Measurements from ENCODE around the gene DMBT1. TPM values are rescaled to one million over a fixed set of nuclear protein-coding genes. Genes with fewer than 3 reads are reported as not detected.

Gene DMBT1
- polyA plus RNA-seq, 1 donor (not counting 4 experiments of a cell fraction or from before 2014, with no cell fraction given), result 0.04 TPM

DNA sequence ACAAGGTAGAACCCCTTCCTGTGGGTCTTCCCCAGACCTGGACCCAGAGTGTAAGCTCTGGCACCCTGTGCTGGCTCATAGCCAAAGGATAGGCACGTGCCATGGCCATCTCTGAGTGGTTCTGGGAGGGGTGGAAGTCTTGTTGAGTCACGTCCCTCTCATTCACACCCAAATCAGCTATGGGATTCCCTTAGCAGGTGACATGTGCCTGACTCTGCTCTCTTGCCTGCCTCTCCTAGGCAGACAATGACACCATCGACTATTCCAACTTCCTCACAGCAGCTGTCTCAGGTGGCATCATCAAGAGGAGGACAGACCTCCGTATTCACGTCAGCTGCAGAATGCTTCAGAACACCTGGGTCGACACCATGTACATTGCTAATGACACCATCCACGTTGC lies 79.2 kb downstream of the DMBT1 start:
- Histone ChIP-seq H3K36me3 (ENCODE audit: control insufficient read depth in 2 of 2, extremely low read depth in 1 of 2, insufficient read depth in 2 of 2, low read length in 2 of 2) (no peaks in the 10 kb centered on the region), H3K4me3 (ENCODE audit: control insufficient read depth in 2 of 3, extremely low read depth in 1 of 3, insufficient read depth in 2 of 3, low read depth in 1 of 3, low read length in 3 of 3) (no peak overlapping the region), H3K9ac (ENCODE audit: control insufficient read depth, extremely low read depth, insufficient read depth, low read length) (no peak overlapping the region), H2AFZ (ENCODE audit: control insufficient read depth, low read length) (no peak overlapping the region), H3K9me1 (ENCODE audit: control insufficient read depth, extremely low read depth, insufficient read depth, low read length) (no peaks in the 10 kb centered on the region), H3K27me3 (ENCODE audit: control insufficient read depth, extremely low read depth, insufficient read depth, low read length) (no peaks in the 10 kb centered on the region), H3K4me1 (ENCODE audit: control insufficient read depth, extremely low read depth, insufficient read depth, low read length) (no peaks in the 10 kb centered on the region), H3K79me2 (ENCODE audit: control insufficient read depth, insufficient read depth, low read length) (no peaks in the 10 kb centered on the region), H3K27ac (ENCODE audit: control insufficient read depth, insufficient read depth, low read length) (no peak overlapping the region), H3K4me2 (ENCODE audit: control insufficient read depth, extremely low read depth, insufficient read depth, low read depth, low read length) (no peak overlapping the region), H3K9me3 (ENCODE audit: control insufficient read depth, low read depth, low read length) (no peaks in the 10 kb centered on the region), H4K20me1 (ENCODE audit: control insufficient read depth, extremely low read depth, insufficient read depth, low read length) (no peaks in the 10 kb centered on the region)
- DNase-seq (ENCODE audit: low read depth, low spot score) (no peak), FAIRE-seq (no peak)
- dilution Hi-C loops (cut with MboI; ENCODE audit: extremely low pct_ligation_motif_present, low sequenced_read_pairs), result no loop called here
- no peak for TF ChIP-seq EZH2 (IDR thresholded peaks at IDR 0.05; ENCODE audit: low read length)
- TF ChIP-seq, protein P1, sequence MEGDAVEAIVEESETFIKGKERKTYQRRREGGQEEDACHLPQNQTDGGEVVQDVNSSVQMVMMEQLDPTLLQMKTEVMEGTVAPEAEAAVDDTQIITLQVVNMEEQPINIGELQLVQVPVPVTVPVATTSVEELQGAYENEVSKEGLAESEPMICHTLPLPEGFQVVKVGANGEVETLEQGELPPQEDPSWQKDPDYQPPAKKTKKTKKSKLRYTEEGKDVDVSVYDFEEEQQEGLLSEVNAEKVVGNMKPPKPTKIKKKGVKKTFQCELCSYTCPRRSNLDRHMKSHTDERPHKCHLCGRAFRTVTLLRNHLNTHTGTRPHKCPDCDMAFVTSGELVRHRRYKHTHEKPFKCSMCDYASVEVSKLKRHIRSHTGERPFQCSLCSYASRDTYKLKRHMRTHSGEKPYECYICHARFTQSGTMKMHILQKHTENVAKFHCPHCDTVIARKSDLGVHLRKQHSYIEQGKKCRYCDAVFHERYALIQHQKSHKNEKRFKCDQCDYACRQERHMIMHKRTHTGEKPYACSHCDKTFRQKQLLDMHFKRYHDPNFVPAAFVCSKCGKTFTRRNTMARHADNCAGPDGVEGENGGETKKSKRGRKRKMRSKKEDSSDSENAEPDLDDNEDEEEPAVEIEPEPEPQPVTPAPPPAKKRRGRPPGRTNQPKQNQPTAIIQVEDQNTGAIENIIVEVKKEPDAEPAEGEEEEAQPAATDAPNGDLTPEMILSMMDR (optimal IDR thresholded peaks at IDR 0.05 in 1 of 3, IDR thresholded peaks at IDR 0.05 in 1 of 3, conservative IDR thresholded peaks at IDR 0.05 in 1 of 3; ENCODE audit: extremely low read depth in 1 of 3, insufficient read depth in 2 of 3, low read length in 3 of 3), result no peak

DNA sequence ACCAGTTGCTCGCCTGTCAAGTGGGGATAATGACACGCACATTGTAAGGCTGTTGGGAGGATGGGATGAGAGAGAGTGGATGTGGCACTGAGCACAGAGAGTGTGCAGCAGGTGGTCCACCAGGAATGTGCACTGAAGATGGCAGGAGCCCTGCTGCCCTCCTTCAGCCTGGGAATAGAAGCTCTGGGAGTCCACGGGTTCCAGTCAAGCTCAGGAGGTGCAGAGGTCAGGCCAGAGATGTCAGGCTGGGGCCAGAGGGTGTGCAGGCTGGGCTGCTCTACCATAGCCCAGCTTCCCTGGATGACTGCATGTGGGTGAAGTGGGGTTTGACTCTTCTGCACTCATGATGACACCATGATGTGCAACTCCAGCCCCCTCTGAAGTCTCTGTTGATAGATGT lies 80.4 kb downstream of the DMBT1 start:
- H2AFZ ChIP-seq (ENCODE audit: control insufficient read depth, low read length), result no peak overlapping the region
- no peak for FAIRE-seq
- H3K4me2 ChIP-seq (ENCODE audit: control insufficient read depth, extremely low read depth, insufficient read depth, low read depth, low read length), result no peak overlapping the region
- H4K20me1 ChIP-seq (ENCODE audit: control insufficient read depth, extremely low read depth, insufficient read depth, low read length), result no peaks in the 10 kb centered on the region
- dilution Hi-C loops (cut with MboI; ENCODE audit: extremely low pct_ligation_motif_present, low sequenced_read_pairs), result no loop called here
- H3K9ac ChIP-seq (ENCODE audit: control insufficient read depth, extremely low read depth, insufficient read depth, low read length), result no peak overlapping the region
- no peaks in the 10 kb centered on the region for H3K9me3 ChIP-seq (ENCODE audit: control insufficient read depth, low read depth, low read length)
- TF ChIP-seq, protein P1 (optimal IDR thresholded peaks at IDR 0.05 in 1 of 3, IDR thresholded peaks at IDR 0.05 in 1 of 3, conservative IDR thresholded peaks at IDR 0.05 in 1 of 3; ENCODE audit: extremely low read depth in 1 of 3, insufficient read depth in 2 of 3, low read length in 3 of 3), result no peak
- no peak for TF ChIP-seq EZH2 (IDR thresholded peaks at IDR 0.05; ENCODE audit: low read length)
- no peaks in the 10 kb centered on the region for H3K27me3 ChIP-seq (ENCODE audit: control insufficient read depth, extremely low read depth, insufficient read depth, low read length)
- no peaks in the 10 kb centered on the region for H3K36me3 ChIP-seq (ENCODE audit: control insufficient read depth in 2 of 2, extremely low read depth in 1 of 2, insufficient read depth in 2 of 2, low read length in 2 of 2)
- DNase-seq (ENCODE audit: low read depth, low spot score), result no peak
- no peak overlapping the region for H3K27ac ChIP-seq (ENCODE audit: control insufficient read depth, insufficient read depth, low read length)
- H3K4me1 ChIP-seq (ENCODE audit: control insufficient read depth, extremely low read depth, insufficient read depth, low read length), result no peaks in the 10 kb centered on the region
- no peaks in the 10 kb centered on the region for H3K79me2 ChIP-seq (ENCODE audit: control insufficient read depth, insufficient read depth, low read length)
- no peaks in the 10 kb centered on the region for H3K9me1 ChIP-seq (ENCODE audit: control insufficient read depth, extremely low read depth, insufficient read depth, low read length)
- no peak overlapping the region for H3K4me3 ChIP-seq (ENCODE audit: control insufficient read depth in 2 of 3, extremely low read depth in 1 of 3, insufficient read depth in 2 of 3, low read depth in 1 of 3, low read length in 3 of 3)

Measured in keratinocyte (primary cell).